ENCODE results near the gene OR7A5.

The OR7A5 gene

GRCh38 chr19:14840206-14840605, 5.2 kb upstream of the OR7A5 start:
- no peak overlapping the region for H3K4me3 ChIP-seq (ENCODE audit: low read depth, low read length)
- no peak for TF ChIP-seq CTCF (IDR thresholded peaks at IDR 0.05; ENCODE audit: low read depth, low read length, missing control alignments)
- in situ Hi-C loops (cut with HindIII; ENCODE audit: low sequenced_read_pairs) = no loop called here
- DNase-seq (ENCODE audit: low read depth) = no peak

GRCh38 chr19:14837391-14837790, 2.4 kb upstream of the OR7A5 start:
- H3K4me3 ChIP-seq (ENCODE audit: low read depth, low read length) = no peak overlapping the region
- DNase-seq (ENCODE audit: low read depth) = no peak

DNA sequence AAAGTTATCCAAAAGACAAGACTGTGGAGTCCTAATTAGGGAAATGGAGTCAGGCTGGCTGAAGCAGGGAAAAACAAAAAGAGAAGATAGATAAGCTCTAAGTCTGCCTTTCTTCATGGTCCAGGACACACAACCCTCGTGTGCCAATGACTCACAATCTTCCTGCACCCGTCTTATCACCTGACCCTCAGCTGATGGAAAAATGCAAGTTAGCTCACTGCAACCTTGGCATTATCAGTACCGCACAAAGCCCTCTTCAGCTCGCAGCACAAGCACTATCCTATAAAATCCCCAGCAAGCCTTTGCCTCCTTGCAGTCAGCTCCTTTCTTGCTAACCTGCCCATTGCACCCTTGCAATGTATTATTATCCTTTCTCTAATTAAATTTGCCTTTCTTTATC, 4.3 kb downstream of the OR7A5 start:
- DNase-seq (ENCODE audit: low read depth) = no peak
- in situ Hi-C loops (cut with HindIII; ENCODE audit: low sequenced_read_pairs) = no loop called here
- TF ChIP-seq CTCF (IDR thresholded peaks at IDR 0.05; ENCODE audit: low read depth, low read length, missing control alignments) = no peak
- no peak overlapping the region for H3K4me3 ChIP-seq (ENCODE audit: low read depth, low read length)

More at GRCh38 chr19:14837391-14837790, 2.4 kb upstream of the OR7A5 start:
- TF ChIP-seq CTCF (IDR thresholded peaks at IDR 0.05; ENCODE audit: low read depth, low read length, missing control alignments) = no peak
- in situ Hi-C loops (cut with HindIII; ENCODE audit: low sequenced_read_pairs) = no loop called here

- no peak for TF ChIP-seq CTCF (IDR thresholded peaks at IDR 0.05; ENCODE audit: low read depth, low read length, missing control alignments)
- no peak overlapping the region for H3K4me3 ChIP-seq (ENCODE audit: low read depth, low read length)
- no peak for DNase-seq (ENCODE audit: low read depth)
- in situ Hi-C loops (cut with HindIII; ENCODE audit: low sequenced_read_pairs) = no loop called here
These were observed 9.0 kb downstream of the OR7A5 start for GRCh38 chr19:14826006-14826405.

DNA sequence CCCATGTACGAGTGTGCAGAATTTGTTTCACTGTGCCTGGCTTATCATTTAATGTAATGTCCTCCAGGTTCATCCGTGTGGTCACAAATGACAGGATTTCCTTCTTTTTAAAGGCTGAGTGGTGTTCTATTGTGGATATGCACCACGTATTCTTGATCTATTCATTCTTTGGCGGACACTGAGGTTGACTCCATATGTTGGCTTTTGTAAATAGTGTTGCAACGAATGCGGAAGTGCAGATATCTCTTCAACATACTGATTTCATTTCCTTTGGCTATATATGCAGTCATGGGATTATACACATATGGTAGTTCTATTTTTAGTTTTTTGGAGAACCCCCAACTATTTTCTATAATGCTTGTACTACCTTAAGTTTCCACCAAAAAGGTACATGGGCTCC, 13.0 kb downstream of the OR7A5 start:
- no peak overlapping the region for H3K4me3 ChIP-seq (ENCODE audit: low read depth, low read length)
- in situ Hi-C loops (cut with HindIII; ENCODE audit: low sequenced_read_pairs) = no loop called here
- DNase-seq (ENCODE audit: low read depth) = no peak
- TF ChIP-seq CTCF (IDR thresholded peaks at IDR 0.05; ENCODE audit: low read depth, low read length, missing control alignments) = no peak

DNA sequence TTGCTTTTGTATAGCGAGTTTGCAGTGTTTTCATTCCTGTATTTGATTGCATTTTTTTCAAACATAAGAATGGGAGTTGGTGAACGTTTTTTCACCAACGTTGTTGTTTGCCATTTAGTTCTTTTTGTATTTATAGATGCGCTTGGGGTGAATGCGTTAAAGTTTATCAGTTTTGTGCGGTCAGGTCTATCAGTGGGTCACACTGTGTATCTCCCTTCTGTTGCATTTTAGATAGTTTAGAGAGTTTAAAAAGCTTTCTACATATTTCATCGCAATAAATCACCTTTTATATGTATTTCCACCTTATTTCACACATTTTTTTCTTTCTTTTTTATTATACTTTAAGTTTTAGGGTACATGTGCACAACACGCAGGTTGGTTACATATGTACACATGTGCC, 16.4 kb downstream of the OR7A5 start:
- DNase-seq (ENCODE audit: low read depth) = no peak
- in situ Hi-C loops (cut with HindIII; ENCODE audit: low sequenced_read_pairs) = no loop called here
- TF ChIP-seq CTCF (IDR thresholded peaks at IDR 0.05; ENCODE audit: low read depth, low read length, missing control alignments) = no peak
- no peak overlapping the region for H3K4me3 ChIP-seq (ENCODE audit: low read depth, low read length)

DNA sequence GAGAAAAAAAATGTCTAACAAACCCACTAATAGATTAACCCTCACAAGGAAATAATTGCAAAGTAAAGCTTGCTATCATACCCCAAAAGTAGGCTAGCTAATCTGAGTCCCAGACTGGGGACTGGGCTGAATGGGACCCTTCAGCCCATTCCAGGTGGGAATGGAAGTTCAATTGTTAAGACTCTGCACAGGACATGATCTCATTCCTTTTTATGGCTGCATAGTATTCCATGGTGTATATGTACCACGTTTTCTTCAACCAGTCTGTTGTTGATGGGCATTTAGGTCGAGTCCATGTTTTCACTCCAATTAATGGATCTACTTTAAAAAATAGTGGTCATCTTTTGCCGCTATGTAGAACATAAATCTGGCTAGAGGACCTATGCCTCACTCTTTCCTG, 17.9 kb downstream of the OR7A5 start:
- H3K4me3 ChIP-seq (ENCODE audit: low read depth, low read length) = no peak overlapping the region
- in situ Hi-C loops (cut with HindIII; ENCODE audit: low sequenced_read_pairs) = no loop called here
- no peak for DNase-seq (ENCODE audit: low read depth)
- TF ChIP-seq CTCF (IDR thresholded peaks at IDR 0.05; ENCODE audit: low read depth, low read length, missing control alignments) = no peak

All from astrocyte of the cerebellum (primary cell).